SK-N-SH (cell line): ENCODE results near the gene SETD1A. TPM values are rescaled to one million over a fixed set of nuclear protein-coding genes. Genes with fewer than 3 reads are reported as not detected.

Source experiments
- CTCF ChIA-PET: fragments of 300-600, 350-600 bp; formaldehyde crosslinking; extraction: SDS; loops from one replicate; lab custom pipeline; 2021; lab: Yijun Ruan, JAX
- POLR2A ChIA-PET: fragments of 350-600 bp; sonication (Branson Sonifier 250); formaldehyde crosslinking; extraction: SDS; loops from one replicate; lab custom pipeline; 2020; ENCODE audit warnings: antibody characterized with exemption, inconsistent platforms; lab: Yijun Ruan, JAX
- DNase-seq: peaks from one replicate; pipeline ENCODE4 v3.0.0; 2012
- H2AFZ ChIP-seq: fragments of 200-600 bp; sonication (generic); 2 replicates; pipeline ENCODE4 v1.8.1; 2016; ENCODE audit warnings: antibody characterized with exemption, mild to moderate bottlenecking, low read depth
- H3F3A ChIP-seq: fragments of 200-600 bp; sonication (generic); replicated peaks from 2 replicates; pipeline ENCODE3; 2016; ENCODE audit warnings: antibody characterized with exemption, mild to moderate bottlenecking; ENCODE audit not compliant: insufficient read depth
- H3K27ac ChIP-seq, 2 experiments: fragments of 200-500 bp in 1 of 2; fragments of 200-600 bp in 1 of 2; sonication (Bioruptor generic) in 1 of 2; sonication (generic), shearing (Covaris generic) in 1 of 2; 2 replicates each; pipeline versions ENCODE4 v1.5.1 to v1.6.1; 2014 to 2016; ENCODE audit warnings: low read depth in 2 of 2, inconsistent platforms in 1 of 2, low read length in 1 of 2, mild to moderate bottlenecking in 1 of 2, mixed read lengths in 1 of 2
- H3K27me3 ChIP-seq: fragments of 200-600 bp; sonication (generic), shearing (Covaris generic); 2 replicates; pipeline ENCODE4 v1.6.1; 2016; ENCODE audit warnings: mixed run types; ENCODE audit not compliant: insufficient read depth
- H3K36me3 ChIP-seq, 2 experiments: fragments of 200-500 bp in 1 of 2; fragments of 200-600 bp in 1 of 2; sonication (Bioruptor generic) in 1 of 2; sonication (generic) in 1 of 2; replicated peaks in 1 of 2; 2 replicates each; pipeline versions ENCODE3 to v1.5.1; 2014 to 2016; ENCODE audit warnings: low read length in 1 of 2, mild to moderate bottlenecking in 1 of 2; ENCODE audit not compliant: insufficient read depth in 2 of 2, control insufficient read depth in 1 of 2
- H3K4me1 ChIP-seq, 2 experiments: fragments of 200-500 bp in 1 of 2; fragments of 200-600 bp in 1 of 2; sonication (Bioruptor generic) in 1 of 2; sonication (generic), shearing (Covaris generic) in 1 of 2; 2 replicates each; pipeline versions ENCODE4 v1.5.1 to v1.6.1; 2014 to 2016; ENCODE audit warnings: low read depth in 1 of 2, low read length in 1 of 2, mixed run types in 1 of 2; ENCODE audit not compliant: insufficient read depth in 2 of 2, control insufficient read depth in 1 of 2
- H3K4me2 ChIP-seq: fragments of 200-600 bp; sonication (generic), shearing (Covaris generic); 2 replicates; pipeline ENCODE4 v1.6.1; 2017; ENCODE audit warnings: mixed run types
- H3K4me3 ChIP-seq, 2 experiments: fragments of 200-500 bp in 1 of 2; fragments of 200-600 bp in 1 of 2; sonication (Bioruptor generic) in 1 of 2; sonication (generic), shearing (Covaris generic) in 1 of 2; 2 replicates each; pipeline versions ENCODE4 v1.5.1 to v1.8.1; 2014 to 2016; ENCODE audit warnings: low read depth in 2 of 2, inconsistent platforms in 1 of 2, low read length in 1 of 2, mild to moderate bottlenecking in 1 of 2, mixed read lengths in 1 of 2, moderate library complexity in 1 of 2
- H3K79me2 ChIP-seq: fragments of 200-600 bp; sonication (generic); 2 replicates; pipeline ENCODE4 v1.8.1; 2017; ENCODE audit warnings: mild to moderate bottlenecking; ENCODE audit not compliant: insufficient read depth
- H3K9ac ChIP-seq: fragments of 200-600 bp; sonication (generic); 2 replicates; pipeline ENCODE4 v1.6.1; 2017; ENCODE audit warnings: mixed run types
- H3K9me2 ChIP-seq: fragments of 200-600 bp; sonication (generic); 2 replicates; pipeline ENCODE4 v1.6.1; 2017; ENCODE audit warnings: mixed run types
- H3K9me3 ChIP-seq: fragments of 200-600 bp; sonication (generic); 2 replicates; pipeline ENCODE4 v1.6.1; 2017; ENCODE audit warnings: mixed run types, mild to moderate bottlenecking, moderate library complexity
- H4K20me1 ChIP-seq: fragments of 200-600 bp; sonication (generic); 2 replicates; pipeline ENCODE4 v1.6.1; 2017; ENCODE audit warnings: mild to moderate bottlenecking, mixed run types; ENCODE audit not compliant: insufficient read depth
- EP300 ChIP-seq, 2 experiments: IDR thresholded peaks; 2 replicates each; pipeline versions ENCODE4 v1.4.0 to v1.6.1; 2012; ENCODE audit warnings: borderline replicate concordance in 1 of 2, low read depth in 1 of 2, low read length in 1 of 2
- FOXM1 ChIP-seq: IDR thresholded peaks from 2 replicates; pipeline ENCODE4 v1.4.0; 2012; ENCODE audit warnings: low read depth, mild to moderate bottlenecking
- GABPA ChIP-seq: IDR thresholded peaks from 2 replicates; pipeline ENCODE4 v1.4.0; 2012; ENCODE audit warnings: low read depth, mild to moderate bottlenecking
- MXI1 ChIP-seq: IDR thresholded peaks from 2 replicates; pipeline ENCODE4 v1.6.1; 2012; ENCODE audit warnings: mild to moderate bottlenecking, low read depth, low read length, improper control_type of control experiment
- NFIC ChIP-seq: IDR thresholded peaks from 2 replicates; pipeline ENCODE4 v1.4.0; 2012; ENCODE audit warnings: borderline replicate concordance
- NRF1 ChIP-seq: IDR thresholded peaks from 2 replicates; pipeline ENCODE4 v1.6.1; 2012; ENCODE audit warnings: low read depth, mild to moderate bottlenecking, low read length
- ZBTB33 ChIP-seq: IDR thresholded peaks from 2 replicates; pipeline ENCODE4 v1.4.0; 2012; ENCODE audit warnings: low read depth, borderline replicate concordance
- WGBS: methylation state at CpG from one replicate; pipeline ENCODE4 v1.1.6; 2017; ENCODE audit warnings: low lambda C conversion rate; 5-methylcytosine and 5-hydroxymethylcytosine counted together
- polyA plus RNA-seq, 3 experiments: library from polyadenylated mRNA; depleted of rRNA; stranded (reverse); fragments of >200 nt; gene quantifications; 2 replicates each; pipeline ENCODE4 v1.2.3, GENCODE V29; 2012
- TF ChIP-seq, protein P1 (sequence below): fragments of 150-350 bp; IDR thresholded peaks from 2 replicates; pipeline ENCODE4 v1.6.1; 2017; ENCODE audit warnings: antibody characterized with exemption, low read length, low read depth, borderline replicate concordance
- TF ChIP-seq, protein P2 (sequence below): IDR thresholded peaks from 2 replicates; pipeline ENCODE4 v1.4.0; 2012; ENCODE audit warnings: low read depth, borderline replicate concordance

Gene SETD1A
- polyA plus RNA-seq, 1 of the 3 experiments (the other 2 are of a cell fraction): 6.8 TPM

DNA sequence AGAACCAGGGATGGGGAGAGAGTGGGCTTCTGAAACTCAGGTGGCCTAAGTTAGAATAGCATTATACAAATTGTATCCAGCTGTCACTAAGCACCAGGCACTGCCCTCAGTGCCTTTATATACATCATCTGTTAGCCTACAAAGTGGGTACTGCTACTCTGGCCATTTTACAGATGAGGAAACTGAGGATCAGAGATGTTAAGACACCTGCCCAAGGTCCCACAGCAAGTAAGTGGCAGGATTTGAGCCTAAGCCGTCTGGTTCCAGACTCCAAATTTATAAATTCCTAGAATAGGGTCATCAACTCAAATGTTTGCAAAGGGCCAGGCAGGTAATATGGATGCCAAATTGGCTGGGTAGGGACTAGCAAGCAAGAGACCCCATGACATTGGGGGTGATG lies 6.4 kb upstream of the SETD1A start:
- no peak overlapping the region for H3K4me3 ChIP-seq
- POLR2A ChIA-PET: no interaction called here
- H3K27me3 ChIP-seq: no peaks in the 10 kb centered on the region
- WGBS: 56% methylated on average over 1 of the region's 1 CpG
- no peak overlapping the region for H3K4me2 ChIP-seq
- peaks cover 12% of the 10 kb centered on the region for H3K79me2 ChIP-seq
- H3K9me2 ChIP-seq: no peaks in the 10 kb centered on the region
- H3K27ac ChIP-seq: no peak overlapping the region
- H4K20me1 ChIP-seq: no peaks in the 10 kb centered on the region
- DNase-seq: no peak
- peaks cover 0 to 29% of the 10 kb centered on the region in 2 experiments; a peak in 1 of 4 replicates for H3K4me1 ChIP-seq
- H3K9me3 ChIP-seq: no peaks in the 10 kb centered on the region
- CTCF ChIA-PET: interaction anchor here (0.6 to 6.4 kb wide), 5 partner anchors 10 to 191 kb away, joined by 3 to 45 read pairs (median 5); no protein-coding TSS in a partner anchor
- H3K36me3 ChIP-seq: peaks cover 0 to 5% of the 10 kb centered on the region in 2 experiments
- no peak overlapping the region for H2AFZ ChIP-seq
- TF ChIP-seq NFIC (no peak), ZBTB33 (no peak), GABPA (no peak), FOXM1 (no peak), NRF1 (no peak)
- TF ChIP-seq, protein P1, sequence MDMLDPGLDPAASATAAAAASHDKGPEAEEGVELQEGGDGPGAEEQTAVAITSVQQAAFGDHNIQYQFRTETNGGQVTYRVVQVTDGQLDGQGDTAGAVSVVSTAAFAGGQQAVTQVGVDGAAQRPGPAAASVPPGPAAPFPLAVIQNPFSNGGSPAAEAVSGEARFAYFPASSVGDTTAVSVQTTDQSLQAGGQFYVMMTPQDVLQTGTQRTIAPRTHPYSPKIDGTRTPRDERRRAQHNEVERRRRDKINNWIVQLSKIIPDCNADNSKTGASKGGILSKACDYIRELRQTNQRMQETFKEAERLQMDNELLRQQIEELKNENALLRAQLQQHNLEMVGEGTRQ: no peak
- TF ChIP-seq, protein P2, sequence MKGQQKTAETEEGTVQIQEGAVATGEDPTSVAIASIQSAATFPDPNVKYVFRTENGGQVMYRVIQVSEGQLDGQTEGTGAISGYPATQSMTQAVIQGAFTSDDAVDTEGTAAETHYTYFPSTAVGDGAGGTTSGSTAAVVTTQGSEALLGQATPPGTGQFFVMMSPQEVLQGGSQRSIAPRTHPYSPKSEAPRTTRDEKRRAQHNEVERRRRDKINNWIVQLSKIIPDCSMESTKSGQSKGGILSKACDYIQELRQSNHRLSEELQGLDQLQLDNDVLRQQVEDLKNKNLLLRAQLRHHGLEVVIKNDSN: no peak
- TF ChIP-seq, all 33 proteins: peak for 0
- Histone ChIP-seq H3K9ac (no peak overlapping the region), H3F3A (peaks cover 54% of the 10 kb centered on the region)

DNA sequence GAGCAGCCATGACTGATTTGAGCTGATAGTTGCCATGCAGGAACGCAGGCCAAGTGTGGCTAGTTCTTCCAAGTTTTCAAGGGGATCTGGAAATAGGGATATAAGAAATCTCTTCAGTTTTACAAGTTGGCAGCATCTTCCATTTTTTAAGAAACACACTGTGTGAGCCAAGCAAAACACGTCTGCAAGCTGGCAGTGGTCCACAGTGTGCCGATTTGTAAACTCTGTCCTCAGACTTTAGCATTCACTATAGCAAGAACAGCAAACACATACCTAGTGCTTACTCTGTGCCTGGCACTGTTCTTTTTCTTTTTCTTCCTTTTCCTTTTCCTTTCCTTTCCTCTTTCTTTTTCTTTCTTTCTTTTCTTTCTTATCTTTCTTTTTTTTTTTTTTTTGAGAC lies 5.8 kb upstream of the SETD1A start:
- no peak overlapping the region for H3K27ac ChIP-seq

More for the DNA sequence above, 5.8 kb upstream of the SETD1A start:
- no peak overlapping the region for H3K4me2 ChIP-seq
- peaks cover 0 to 5% of the 10 kb centered on the region in 2 experiments for H3K36me3 ChIP-seq
- CTCF ChIA-PET: interaction anchor here (0.6 to 6.4 kb wide), 2 partner anchors 11 to 55 kb away, joined by 3 to 45 read pairs; no protein-coding TSS in a partner anchor
- no peak overlapping the region for H3K9ac ChIP-seq
- H3K79me2 ChIP-seq: peaks cover 12% of the 10 kb centered on the region
- H3K9me3 ChIP-seq: no peaks in the 10 kb centered on the region
- POLR2A ChIA-PET: interaction anchor here (0.6 kb wide), 1 partner anchor 185 kb away, joined by 3 read pairs; no protein-coding TSS in a partner anchor
- H3K4me1 ChIP-seq: peaks cover 0 to 32% of the 10 kb centered on the region in 2 experiments; a peak in 1 of 4 replicates
- no peaks in the 10 kb centered on the region for H3K9me2 ChIP-seq
- H3K27me3 ChIP-seq: no peaks in the 10 kb centered on the region
- 65% methylated on average over 3 of the region's 3 CpGs for WGBS
- H4K20me1 ChIP-seq: no peaks in the 10 kb centered on the region
- no peak overlapping the region for H2AFZ ChIP-seq
- H3K4me3 ChIP-seq: no peak overlapping the region
- peaks cover 57% of the 10 kb centered on the region for H3F3A ChIP-seq
- DNase-seq: no peak
- no peak for TF ChIP-seq EP300 (IDR thresholded peaks at IDR 0.05; ENCODE audit: borderline replicate concordance in 1 of 2, low read depth in 1 of 2, low read length in 1 of 2)
- TF ChIP-seq MXI1: no peak
